Measurements from ENCODE around the gene KCTD12. TPM values are rescaled to one million over a fixed set of nuclear protein-coding genes. Genes with fewer than 3 reads are reported as not detected.

Gene KCTD12
- total RNA-seq, 1 donor from 2014 or later, result 7.4 TPM

DNA sequence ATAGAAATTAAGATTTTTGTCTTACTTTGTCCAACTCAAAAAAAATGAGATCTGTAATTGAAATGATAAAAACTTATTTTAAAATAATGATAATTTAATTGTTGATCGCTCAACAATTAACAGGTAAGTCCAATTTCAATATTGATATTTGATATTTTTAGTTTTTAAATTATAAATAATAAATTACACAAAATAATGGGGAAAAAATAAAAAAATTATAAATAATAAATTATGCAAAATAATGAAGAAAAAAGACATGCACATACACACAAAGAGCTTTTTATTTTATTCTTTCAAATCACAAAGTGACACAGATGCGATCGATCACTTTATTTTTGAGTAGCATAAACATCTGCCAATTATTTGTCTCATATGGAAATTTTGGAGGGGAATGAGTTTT lies 40.8 kb downstream of the KCTD12 start:
- Mint-ChIP-seq H3K27me3 (ENCODE audit: low read depth) (no peaks in the 10 kb centered on the region), H3K4me3 (no peak overlapping the region), H3K9me3 (peaks cover 7% of the 10 kb centered on the region), H3K4me1 (no peaks in the 10 kb centered on the region), H3K27ac (ENCODE audit: unreplicated experiment) (no peak overlapping the region), H3K36me3 (ENCODE audit: low read depth) (peaks cover 3% of the 10 kb centered on the region)
- no peak for DNase-seq (ENCODE audit: low read depth, low spot score)
- TF ChIP-seq, protein P1, sequence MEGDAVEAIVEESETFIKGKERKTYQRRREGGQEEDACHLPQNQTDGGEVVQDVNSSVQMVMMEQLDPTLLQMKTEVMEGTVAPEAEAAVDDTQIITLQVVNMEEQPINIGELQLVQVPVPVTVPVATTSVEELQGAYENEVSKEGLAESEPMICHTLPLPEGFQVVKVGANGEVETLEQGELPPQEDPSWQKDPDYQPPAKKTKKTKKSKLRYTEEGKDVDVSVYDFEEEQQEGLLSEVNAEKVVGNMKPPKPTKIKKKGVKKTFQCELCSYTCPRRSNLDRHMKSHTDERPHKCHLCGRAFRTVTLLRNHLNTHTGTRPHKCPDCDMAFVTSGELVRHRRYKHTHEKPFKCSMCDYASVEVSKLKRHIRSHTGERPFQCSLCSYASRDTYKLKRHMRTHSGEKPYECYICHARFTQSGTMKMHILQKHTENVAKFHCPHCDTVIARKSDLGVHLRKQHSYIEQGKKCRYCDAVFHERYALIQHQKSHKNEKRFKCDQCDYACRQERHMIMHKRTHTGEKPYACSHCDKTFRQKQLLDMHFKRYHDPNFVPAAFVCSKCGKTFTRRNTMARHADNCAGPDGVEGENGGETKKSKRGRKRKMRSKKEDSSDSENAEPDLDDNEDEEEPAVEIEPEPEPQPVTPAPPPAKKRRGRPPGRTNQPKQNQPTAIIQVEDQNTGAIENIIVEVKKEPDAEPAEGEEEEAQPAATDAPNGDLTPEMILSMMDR (conservative IDR thresholded peaks at IDR 0.05), result no peak

DNA sequence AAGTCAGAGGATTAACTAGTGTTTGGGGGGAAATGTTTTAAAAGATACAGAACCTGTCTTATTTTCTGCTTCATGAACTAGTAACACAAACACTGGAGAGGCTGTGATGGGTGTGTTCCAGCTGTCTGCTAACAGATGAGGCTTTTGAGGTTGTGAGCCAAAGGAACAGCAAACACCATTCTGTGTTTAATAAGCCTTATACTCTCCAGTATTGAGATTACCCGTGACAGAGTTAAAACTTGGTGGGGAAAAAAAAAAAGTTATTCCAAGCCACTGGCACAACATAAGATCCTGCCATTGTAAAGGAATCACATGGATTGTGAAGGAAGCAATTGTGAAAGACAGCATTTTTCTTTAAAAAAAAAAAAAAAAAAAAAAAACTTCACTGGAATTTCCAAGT lies 48.4 kb downstream of the KCTD12 start:
- Mint-ChIP-seq H3K4me3 (no peak overlapping the region), H3K4me1 (no peaks in the 10 kb centered on the region)

DNA sequence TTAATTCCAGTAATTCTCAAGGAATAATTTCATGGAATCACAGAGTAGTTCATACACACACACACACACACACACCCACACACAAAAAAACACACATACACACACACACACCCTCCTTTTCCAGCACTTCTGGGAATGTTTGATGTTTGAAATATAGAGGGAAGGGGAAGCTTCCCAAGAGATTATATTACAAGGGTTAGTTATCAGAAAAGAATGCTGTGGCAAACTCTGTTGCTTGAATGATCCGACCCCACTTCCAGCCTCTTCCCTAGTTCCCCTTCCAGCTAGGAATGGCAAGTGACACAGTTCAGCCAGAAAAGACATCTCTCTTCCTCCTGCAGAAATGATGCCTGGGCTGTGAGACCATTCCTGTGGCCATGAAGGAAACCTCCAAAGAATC lies 49.9 kb downstream of the KCTD12 start:
- H3K36me3 Mint-ChIP-seq (ENCODE audit: low read depth), result no peaks in the 10 kb centered on the region
- TF ChIP-seq, protein P1 (conservative IDR thresholded peaks at IDR 0.05), result no peak

More for the DNA sequence above, 48.4 kb downstream of the KCTD12 start:
- DNase-seq (ENCODE audit: low read depth, low spot score), result no peak
- no peak overlapping the region for H3K27ac Mint-ChIP-seq (ENCODE audit: unreplicated experiment)
- TF ChIP-seq, protein P1 (conservative IDR thresholded peaks at IDR 0.05), result no peak
- peaks cover 3% of the 10 kb centered on the region for H3K36me3 Mint-ChIP-seq (ENCODE audit: low read depth)
- no peaks in the 10 kb centered on the region for H3K27me3 Mint-ChIP-seq (ENCODE audit: low read depth)
- peaks cover 7% of the 10 kb centered on the region for H3K9me3 Mint-ChIP-seq

DNA sequence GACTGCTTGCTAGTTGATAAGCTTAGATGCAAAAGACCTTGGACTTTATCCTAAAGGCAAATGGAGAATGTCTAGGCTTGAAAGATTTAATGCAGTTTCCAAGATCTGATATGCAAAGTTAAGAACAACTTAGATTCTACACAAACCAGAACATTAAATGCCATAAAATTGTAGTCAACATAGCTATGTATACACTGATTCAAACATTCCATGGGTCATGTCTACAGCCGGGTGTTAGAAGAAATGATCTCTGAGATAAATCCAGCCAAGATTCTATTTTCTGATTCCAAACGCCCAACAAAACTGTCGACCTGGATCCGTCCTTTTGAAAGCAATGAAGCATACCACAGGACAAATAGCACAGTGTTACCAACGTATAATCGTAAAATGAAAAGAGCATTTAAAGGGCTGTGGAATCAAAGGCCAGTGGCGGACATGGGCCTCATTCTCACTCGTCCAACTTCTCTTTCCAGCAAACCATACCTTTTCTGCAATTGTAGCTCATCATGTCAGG lies 52.7 kb downstream of the KCTD12 start:
- no peak overlapping the region for H3K4me3 Mint-ChIP-seq
- H3K4me1 Mint-ChIP-seq, result peaks cover 6% of the 10 kb centered on the region
- no peak overlapping the region for H3K27ac Mint-ChIP-seq (ENCODE audit: unreplicated experiment)
- no peaks in the 10 kb centered on the region for H3K9me3 Mint-ChIP-seq
- TF ChIP-seq, protein P1 (conservative IDR thresholded peaks at IDR 0.05), result no peak
- no peak for DNase-seq (ENCODE audit: low read depth, low spot score)
- H3K27me3 Mint-ChIP-seq (ENCODE audit: low read depth), result no peaks in the 10 kb centered on the region
- no peaks in the 10 kb centered on the region for H3K36me3 Mint-ChIP-seq (ENCODE audit: low read depth)

More for the DNA sequence above, 49.9 kb downstream of the KCTD12 start:
- H3K4me3 Mint-ChIP-seq, result no peak overlapping the region
- no peaks in the 10 kb centered on the region for H3K27me3 Mint-ChIP-seq (ENCODE audit: low read depth)
- no peaks in the 10 kb centered on the region for H3K4me1 Mint-ChIP-seq
- DNase-seq (ENCODE audit: low read depth, low spot score), result no peak
- H3K9me3 Mint-ChIP-seq, result no peaks in the 10 kb centered on the region
- no peak overlapping the region for H3K27ac Mint-ChIP-seq (ENCODE audit: unreplicated experiment)

DNA sequence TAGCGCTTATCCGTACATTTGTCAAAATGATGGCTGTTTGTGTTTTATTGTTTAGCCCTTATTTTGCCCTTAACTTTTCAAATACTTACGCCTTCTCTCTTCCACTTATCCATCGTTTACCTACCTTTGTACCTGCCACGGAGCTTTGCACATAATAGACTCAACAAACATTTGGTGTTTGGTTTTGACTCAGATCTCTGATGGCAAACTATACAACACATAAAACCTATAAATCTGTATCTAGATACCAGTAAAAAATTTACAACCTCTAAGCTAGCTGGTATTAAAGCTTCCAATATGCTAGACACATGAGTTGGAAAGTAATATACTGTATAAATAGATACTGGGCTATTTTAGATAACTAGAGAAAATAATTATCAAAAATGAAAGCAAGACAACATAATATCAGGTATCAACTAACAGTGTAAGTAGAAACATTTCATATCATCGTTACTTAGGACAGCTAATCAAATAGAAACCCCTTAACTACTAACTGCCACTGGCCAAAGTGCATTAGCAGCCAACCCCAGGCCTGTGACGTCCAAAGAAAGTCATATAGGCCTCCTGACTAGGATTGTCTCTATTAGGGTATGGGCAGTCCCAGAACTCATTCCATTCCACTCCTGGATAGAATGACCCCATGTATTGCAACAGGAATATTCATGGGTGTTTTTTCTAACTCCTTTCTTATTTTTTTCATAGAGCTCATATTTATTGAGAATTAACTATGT lies 53.8 kb downstream of the KCTD12 start:
- Mint-ChIP-seq H3K27me3 (ENCODE audit: low read depth) (no peaks in the 10 kb centered on the region), H3K4me3 (no peak overlapping the region), H3K36me3 (ENCODE audit: low read depth) (no peaks in the 10 kb centered on the region), H3K9me3 (no peaks in the 10 kb centered on the region), H3K27ac (ENCODE audit: unreplicated experiment) (no peak overlapping the region), H3K4me1 (peaks cover 6% of the 10 kb centered on the region)
- TF ChIP-seq, protein P1 (conservative IDR thresholded peaks at IDR 0.05), result no peak
- no peak for DNase-seq (ENCODE audit: low read depth, low spot score)
